Progenitor cell of endocrine pancreas (in vitro differentiated cells): ENCODE results near the gene C5. TPM values are rescaled to one million over a fixed set of nuclear protein-coding genes. Genes with fewer than 3 reads are reported as not detected.

ENCODE experiments used
- DNase-seq: peaks from one replicate; pipeline ENCODE4 v3.0.0; 2021; ENCODE audit warnings: low spot score; ENCODE audit not compliant: unreplicated experiment
- H3K27ac Mint-ChIP-seq: 2 replicates; pipeline ENCODE4 v1.8.0; 2021; ENCODE audit warnings: mild to moderate bottlenecking, moderate library complexity, mixed read lengths
- H3K27me3 Mint-ChIP-seq: 2 replicates; pipeline ENCODE4 v1.8.0; 2021; ENCODE audit warnings: mixed read lengths
- H3K36me3 Mint-ChIP-seq: 2 replicates; pipeline ENCODE4 v1.8.0; 2022; ENCODE audit warnings: mixed read lengths; ENCODE audit not compliant: insufficient read depth
- H3K4me1 Mint-ChIP-seq: 2 replicates; pipeline ENCODE4 v1.8.0; 2021; ENCODE audit warnings: low read depth, mixed read lengths
- H3K4me3 Mint-ChIP-seq: 2 replicates; pipeline ENCODE4 v1.8.0; 2021; ENCODE audit warnings: low read depth, mild to moderate bottlenecking, moderate library complexity, mixed read lengths
- H3K9me3 Mint-ChIP-seq: 2 replicates; pipeline ENCODE4 v1.8.0; 2021; ENCODE audit warnings: low read depth, mixed read lengths
- total RNA-seq: library from RNA; stranded (reverse); gene quantifications from 2 replicates; pipeline ENCODE4 v1.2.1, GENCODE V29; 2021
- TF ChIP-seq, protein P1 (sequence below): fragments of 200-600 bp; sonication (generic); IDR thresholded peaks from one replicate; pipeline ENCODE4 v1.5.0; 2021; ENCODE audit warnings: antibody characterized with exemption, mild to moderate bottlenecking; ENCODE audit not compliant: unreplicated experiment

C5 gene
- total RNA-seq, 1 donor from 2014 or later, result 47.1 TPM

DNA sequence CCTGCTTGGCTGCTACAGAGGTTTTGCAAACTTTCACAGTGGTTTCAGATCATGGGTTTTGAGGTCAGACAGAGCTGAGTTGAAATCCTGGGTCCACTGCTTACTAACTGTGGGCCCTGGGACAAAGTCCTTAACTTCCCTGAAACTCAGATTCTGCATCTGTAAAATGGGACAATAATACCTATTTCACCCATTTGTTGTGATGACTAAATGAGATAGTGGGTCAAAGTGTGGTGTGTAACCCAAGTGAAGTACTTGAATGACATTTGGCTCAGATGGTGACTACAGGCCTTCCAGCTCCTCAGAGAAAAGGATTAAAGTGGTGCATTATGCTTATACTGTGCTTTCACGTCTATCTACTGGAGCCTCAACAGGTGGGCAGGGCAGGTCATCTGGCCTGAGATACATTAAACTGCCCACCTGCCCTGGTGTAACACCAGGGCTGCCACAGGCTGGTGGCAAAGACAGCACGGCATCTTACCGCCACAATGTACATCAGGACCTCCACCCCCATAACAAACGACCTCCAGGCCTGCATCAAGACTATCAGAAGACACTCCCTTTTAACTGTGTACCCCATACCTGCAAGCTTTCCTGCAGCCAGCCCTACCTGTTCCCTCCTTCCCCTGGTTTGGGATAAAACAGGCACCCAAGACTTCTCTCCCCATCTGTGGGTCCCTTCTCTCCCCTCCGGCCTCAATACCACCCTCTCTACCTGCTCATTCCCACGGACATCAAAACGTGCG lies 122.6 kb downstream of the C5 start:
- Mint-ChIP-seq H3K4me1 (peaks cover 7% of the 10 kb centered on the region), H3K27me3 (peaks cover 11% of the 10 kb centered on the region), H3K36me3 (no peaks in the 10 kb centered on the region), H3K9me3 (no peaks in the 10 kb centered on the region), H3K4me3 (peak overlapping the region; percentile 71), H3K27ac (no peak overlapping the region)
- TF ChIP-seq, protein P1, sequence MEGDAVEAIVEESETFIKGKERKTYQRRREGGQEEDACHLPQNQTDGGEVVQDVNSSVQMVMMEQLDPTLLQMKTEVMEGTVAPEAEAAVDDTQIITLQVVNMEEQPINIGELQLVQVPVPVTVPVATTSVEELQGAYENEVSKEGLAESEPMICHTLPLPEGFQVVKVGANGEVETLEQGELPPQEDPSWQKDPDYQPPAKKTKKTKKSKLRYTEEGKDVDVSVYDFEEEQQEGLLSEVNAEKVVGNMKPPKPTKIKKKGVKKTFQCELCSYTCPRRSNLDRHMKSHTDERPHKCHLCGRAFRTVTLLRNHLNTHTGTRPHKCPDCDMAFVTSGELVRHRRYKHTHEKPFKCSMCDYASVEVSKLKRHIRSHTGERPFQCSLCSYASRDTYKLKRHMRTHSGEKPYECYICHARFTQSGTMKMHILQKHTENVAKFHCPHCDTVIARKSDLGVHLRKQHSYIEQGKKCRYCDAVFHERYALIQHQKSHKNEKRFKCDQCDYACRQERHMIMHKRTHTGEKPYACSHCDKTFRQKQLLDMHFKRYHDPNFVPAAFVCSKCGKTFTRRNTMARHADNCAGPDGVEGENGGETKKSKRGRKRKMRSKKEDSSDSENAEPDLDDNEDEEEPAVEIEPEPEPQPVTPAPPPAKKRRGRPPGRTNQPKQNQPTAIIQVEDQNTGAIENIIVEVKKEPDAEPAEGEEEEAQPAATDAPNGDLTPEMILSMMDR, result no peak
- no peak for DNase-seq

DNA sequence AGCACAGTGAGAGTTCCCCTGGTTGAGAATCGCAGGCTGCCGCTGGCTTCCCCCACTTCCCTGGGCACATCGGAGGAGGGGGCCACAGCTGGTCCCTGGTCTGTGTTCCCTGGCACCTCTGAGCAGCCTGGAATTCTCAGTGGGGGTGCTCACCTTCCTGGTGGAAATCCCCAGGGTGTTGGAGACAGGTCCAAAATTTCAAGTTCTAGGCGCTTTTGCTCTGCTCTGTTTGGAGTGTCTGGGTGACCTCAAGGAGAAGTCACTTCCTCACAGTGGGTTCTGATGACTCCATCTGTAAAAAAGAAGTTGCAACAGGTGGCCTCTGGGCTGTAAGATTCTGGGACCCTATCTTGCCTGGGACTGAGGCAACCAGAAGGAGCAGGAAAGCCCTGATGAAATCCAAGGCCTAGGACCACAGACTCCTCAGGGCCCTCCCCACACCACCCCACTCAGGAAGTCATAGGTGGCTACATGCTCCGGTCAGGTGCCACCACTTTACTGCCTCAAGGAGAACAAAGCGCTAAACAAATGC lies 123.6 kb downstream of the C5 start, which contains the start of gene TRAF1:
Gene TRAF1, minus strand, starts transcription at position 400 of the 532 bp plus-strand sequence. CDS start 721 bp downstream, outside the sequence.
- Mint-ChIP-seq H3K9me3 (no peaks in the 10 kb centered on the region), H3K4me3 (peak within 1 kb of the TSS; percentile 71), H3K4me1 (peaks cover 17% of the 10 kb centered on the region), H3K27me3 (peaks cover 11% of the 10 kb centered on the region), H3K27ac (no peak within 1 kb of the TSS), H3K36me3 (no peaks in the 10 kb centered on the region)
- no peak for DNase-seq
- TF ChIP-seq, protein P1, result no peak

DNA sequence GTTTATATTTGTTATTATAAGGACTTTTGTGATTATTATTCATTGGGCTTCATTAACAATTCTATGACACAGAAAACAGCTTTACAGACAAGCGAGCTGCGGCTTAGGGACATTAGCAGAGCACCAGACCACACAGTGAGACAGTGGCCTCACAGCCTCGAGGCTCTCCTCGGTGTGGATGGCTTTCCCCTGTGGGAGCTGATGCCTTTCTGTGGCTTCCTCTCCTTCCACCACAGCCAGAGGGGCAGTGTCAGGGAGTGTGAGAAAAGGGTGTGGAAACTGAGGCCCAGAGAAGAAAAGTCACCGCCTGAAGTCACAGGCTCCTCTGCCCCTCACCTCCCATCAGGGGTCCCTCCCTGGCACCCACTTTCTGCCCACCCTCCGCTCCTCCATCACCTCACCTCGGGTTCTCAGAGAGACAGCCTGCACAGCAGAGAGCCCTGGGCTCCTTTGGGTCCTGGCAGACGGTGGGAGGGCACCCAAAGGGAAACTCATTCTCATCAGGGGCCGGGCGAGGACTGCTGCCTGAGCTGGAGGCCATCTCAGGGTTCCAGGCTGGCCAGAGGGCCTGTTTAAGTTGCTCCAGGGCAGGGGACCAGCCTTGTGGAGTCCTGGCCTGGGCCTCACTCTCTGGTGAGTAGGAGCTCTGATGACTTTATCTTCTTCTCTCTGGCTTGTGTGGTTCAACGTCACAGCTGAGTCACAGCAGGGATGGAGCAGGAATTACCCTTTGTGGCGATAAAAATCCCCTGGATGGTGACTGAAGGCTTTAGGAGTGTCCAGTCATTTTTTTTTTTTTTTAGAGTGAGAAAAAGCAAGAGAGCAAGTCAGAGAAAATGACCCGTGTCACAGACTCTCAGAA lies 124.3 kb downstream of the C5 start:
- H3K27ac Mint-ChIP-seq, result no peak overlapping the region
- peaks cover 11% of the 10 kb centered on the region for H3K27me3 Mint-ChIP-seq
- peaks cover 18% of the 10 kb centered on the region for H3K4me1 Mint-ChIP-seq
- H3K9me3 Mint-ChIP-seq, result no peaks in the 10 kb centered on the region
- H3K4me3 Mint-ChIP-seq, result no peak overlapping the region
- no peaks in the 10 kb centered on the region for H3K36me3 Mint-ChIP-seq
- no peak for DNase-seq
- TF ChIP-seq, protein P1, result no peak

DNA sequence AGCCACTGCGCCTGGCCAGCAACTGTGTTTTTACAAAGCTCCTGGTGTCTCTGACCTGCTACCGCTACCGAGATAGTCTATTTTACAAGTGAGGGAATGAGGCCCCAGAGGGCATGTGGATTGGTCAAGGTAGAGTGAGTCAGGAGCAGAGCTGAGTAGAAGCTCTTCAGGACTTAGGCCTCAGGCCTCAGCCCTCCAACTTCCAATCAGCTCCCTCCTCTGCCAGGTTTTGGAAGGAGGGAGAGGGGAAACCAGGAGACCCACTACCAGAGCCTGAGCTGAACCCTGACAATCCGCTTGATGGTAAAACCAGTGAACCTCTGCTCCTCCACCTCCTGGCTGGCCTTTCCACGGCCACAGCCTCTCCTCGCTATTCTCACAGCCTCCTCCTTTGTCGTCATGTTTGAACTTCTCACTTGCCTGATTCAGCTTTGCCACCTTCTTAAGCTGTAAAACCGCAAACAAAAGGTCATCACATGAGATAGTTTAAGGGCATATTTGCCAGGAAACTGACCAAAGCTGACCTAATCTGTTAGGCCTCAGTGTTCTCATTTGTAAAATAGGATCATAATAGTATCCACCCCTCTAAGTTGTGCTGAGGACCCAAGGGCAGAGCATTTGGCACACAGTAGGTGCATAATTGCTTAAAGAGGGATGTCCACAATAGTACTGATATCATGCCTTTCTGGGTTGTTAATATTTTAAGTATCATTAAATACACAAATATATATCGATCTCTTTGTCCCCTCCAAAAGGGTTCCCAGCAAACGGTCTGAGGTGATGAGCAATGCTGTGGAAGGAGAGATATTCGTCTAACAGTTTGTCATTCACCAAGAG lies 125.2 kb downstream of the C5 start:
- Mint-ChIP-seq H3K9me3 (no peaks in the 10 kb centered on the region), H3K36me3 (no peaks in the 10 kb centered on the region), H3K4me3 (no peak overlapping the region), H3K4me1 (peaks cover 18% of the 10 kb centered on the region), H3K27me3 (peaks cover 11% of the 10 kb centered on the region), H3K27ac (no peak overlapping the region)
- no peak for DNase-seq
- TF ChIP-seq, protein P1, result no peak
